SK-N-SH (cell line): Measurements from ENCODE around the gene PSMB9. TPM values are rescaled to one million over a fixed set of nuclear protein-coding genes. Genes with fewer than 3 reads are reported as not detected.

Experiments
- CTCF ChIA-PET: fragments of 300-600, 350-600 bp; formaldehyde crosslinking; extraction: SDS; loops from one replicate; lab custom pipeline; 2021; lab: Yijun Ruan, JAX
- POLR2A ChIA-PET: fragments of 350-600 bp; sonication (Branson Sonifier 250); formaldehyde crosslinking; extraction: SDS; loops from one replicate; lab custom pipeline; 2020; ENCODE audit warnings: antibody characterized with exemption, inconsistent platforms; lab: Yijun Ruan, JAX
- DNase-seq: peaks from one replicate; pipeline ENCODE4 v3.0.0; 2012
- H2AFZ ChIP-seq: fragments of 200-600 bp; sonication (generic); 2 replicates; pipeline ENCODE4 v1.8.1; 2016; ENCODE audit warnings: antibody characterized with exemption, mild to moderate bottlenecking, low read depth
- H3F3A ChIP-seq: fragments of 200-600 bp; sonication (generic); replicated peaks from 2 replicates; pipeline ENCODE3; 2016; ENCODE audit warnings: antibody characterized with exemption, mild to moderate bottlenecking; ENCODE audit not compliant: insufficient read depth
- H3K27ac ChIP-seq, 2 experiments: fragments of 200-500 bp in 1 of 2; fragments of 200-600 bp in 1 of 2; sonication (Bioruptor generic) in 1 of 2; sonication (generic), shearing (Covaris generic) in 1 of 2; 2 replicates each; pipeline versions ENCODE4 v1.5.1 to v1.6.1; 2014 to 2016; ENCODE audit warnings: low read depth in 2 of 2, inconsistent platforms in 1 of 2, low read length in 1 of 2, mild to moderate bottlenecking in 1 of 2, mixed read lengths in 1 of 2
- H3K27me3 ChIP-seq: fragments of 200-600 bp; sonication (generic), shearing (Covaris generic); 2 replicates; pipeline ENCODE4 v1.6.1; 2016; ENCODE audit warnings: mixed run types; ENCODE audit not compliant: insufficient read depth
- H3K36me3 ChIP-seq, 2 experiments: fragments of 200-500 bp in 1 of 2; fragments of 200-600 bp in 1 of 2; sonication (Bioruptor generic) in 1 of 2; sonication (generic) in 1 of 2; replicated peaks in 1 of 2; 2 replicates each; pipeline versions ENCODE3 to v1.5.1; 2014 to 2016; ENCODE audit warnings: low read length in 1 of 2, mild to moderate bottlenecking in 1 of 2; ENCODE audit not compliant: insufficient read depth in 2 of 2, control insufficient read depth in 1 of 2
- H3K4me1 ChIP-seq, 2 experiments: fragments of 200-500 bp in 1 of 2; fragments of 200-600 bp in 1 of 2; sonication (Bioruptor generic) in 1 of 2; sonication (generic), shearing (Covaris generic) in 1 of 2; 2 replicates each; pipeline versions ENCODE4 v1.5.1 to v1.6.1; 2014 to 2016; ENCODE audit warnings: low read depth in 1 of 2, low read length in 1 of 2, mixed run types in 1 of 2; ENCODE audit not compliant: insufficient read depth in 2 of 2, control insufficient read depth in 1 of 2
- H3K4me2 ChIP-seq: fragments of 200-600 bp; sonication (generic), shearing (Covaris generic); 2 replicates; pipeline ENCODE4 v1.6.1; 2017; ENCODE audit warnings: mixed run types
- H3K4me3 ChIP-seq, 2 experiments: fragments of 200-500 bp in 1 of 2; fragments of 200-600 bp in 1 of 2; sonication (Bioruptor generic) in 1 of 2; sonication (generic), shearing (Covaris generic) in 1 of 2; 2 replicates each; pipeline versions ENCODE4 v1.5.1 to v1.8.1; 2014 to 2016; ENCODE audit warnings: low read depth in 2 of 2, inconsistent platforms in 1 of 2, low read length in 1 of 2, mild to moderate bottlenecking in 1 of 2, mixed read lengths in 1 of 2, moderate library complexity in 1 of 2
- H3K79me2 ChIP-seq: fragments of 200-600 bp; sonication (generic); 2 replicates; pipeline ENCODE4 v1.8.1; 2017; ENCODE audit warnings: mild to moderate bottlenecking; ENCODE audit not compliant: insufficient read depth
- H3K9ac ChIP-seq: fragments of 200-600 bp; sonication (generic); 2 replicates; pipeline ENCODE4 v1.6.1; 2017; ENCODE audit warnings: mixed run types
- H3K9me2 ChIP-seq: fragments of 200-600 bp; sonication (generic); 2 replicates; pipeline ENCODE4 v1.6.1; 2017; ENCODE audit warnings: mixed run types
- H3K9me3 ChIP-seq: fragments of 200-600 bp; sonication (generic); 2 replicates; pipeline ENCODE4 v1.6.1; 2017; ENCODE audit warnings: mixed run types, mild to moderate bottlenecking, moderate library complexity
- H4K20me1 ChIP-seq: fragments of 200-600 bp; sonication (generic); 2 replicates; pipeline ENCODE4 v1.6.1; 2017; ENCODE audit warnings: mild to moderate bottlenecking, mixed run types; ENCODE audit not compliant: insufficient read depth
- CHD2 ChIP-seq: fragments of 150-350 bp; IDR thresholded peaks from 2 replicates; pipeline ENCODE4 v1.6.1; 2018; ENCODE audit warnings: low read length; ENCODE audit not compliant: partially characterized antibody
- ELF1 ChIP-seq: IDR thresholded peaks from 2 replicates; pipeline ENCODE4 v1.4.0; 2012
- EP300 ChIP-seq, 2 experiments: IDR thresholded peaks; 2 replicates each; pipeline versions ENCODE4 v1.4.0 to v1.6.1; 2012; ENCODE audit warnings: borderline replicate concordance in 1 of 2, low read depth in 1 of 2, low read length in 1 of 2
- FOSL2 ChIP-seq: IDR thresholded peaks from 2 replicates; pipeline ENCODE4 v1.4.0; 2012; ENCODE audit warnings: low read depth, mild to moderate bottlenecking, moderate library complexity, borderline replicate concordance
- FOXJ3 ChIP-seq: sonication (generic); formaldehyde crosslinking; IDR thresholded peaks from 2 replicates; pipeline ENCODE4 v1.5.1; 2020; ENCODE audit warnings: mild to moderate bottlenecking, missing genetic modification reagents
- FOXM1 ChIP-seq: IDR thresholded peaks from 2 replicates; pipeline ENCODE4 v1.4.0; 2012; ENCODE audit warnings: low read depth, mild to moderate bottlenecking
- GABPA ChIP-seq: IDR thresholded peaks from 2 replicates; pipeline ENCODE4 v1.4.0; 2012; ENCODE audit warnings: low read depth, mild to moderate bottlenecking
- GATA2 ChIP-seq: sonication (generic); formaldehyde crosslinking; IDR thresholded peaks from 2 replicates; pipeline ENCODE4 v1.5.0; 2020; ENCODE audit warnings: mild to moderate bottlenecking, missing genetic modification reagents
- JUND ChIP-seq: IDR thresholded peaks from 2 replicates; pipeline ENCODE4 v1.4.0; 2012
- MEF2A ChIP-seq: IDR thresholded peaks from 2 replicates; pipeline ENCODE4 v1.4.0; 2012; ENCODE audit warnings: low read depth, borderline replicate concordance
- NRF1 ChIP-seq: IDR thresholded peaks from 2 replicates; pipeline ENCODE4 v1.6.1; 2012; ENCODE audit warnings: low read depth, mild to moderate bottlenecking, low read length
- POLR2AphosphoS5 ChIP-seq: IDR thresholded peaks from 2 replicates; pipeline ENCODE4 v1.6.1; 2012; ENCODE audit warnings: low read depth, low read length
- RAD21 ChIP-seq: IDR thresholded peaks from 2 replicates; pipeline ENCODE4 v1.6.1; 2012; ENCODE audit warnings: mild to moderate bottlenecking, low read length
- RCOR1 ChIP-seq: fragments of 150-350 bp; IDR thresholded peaks from 2 replicates; pipeline ENCODE4 v1.6.1; 2017; ENCODE audit warnings: antibody characterized with exemption, low read length
- RFX5 ChIP-seq: IDR thresholded peaks from 2 replicates; pipeline ENCODE4 v1.6.1; 2012; ENCODE audit warnings: mild to moderate bottlenecking, improper control_type of control experiment, low read length
- RXRA ChIP-seq: IDR thresholded peaks from 2 replicates; pipeline ENCODE4 v1.4.0; 2012; ENCODE audit warnings: low read depth, mild to moderate bottlenecking, borderline replicate concordance
- SIN3A ChIP-seq: IDR thresholded peaks from 2 replicates; pipeline ENCODE4 v1.6.1; 2012; ENCODE audit warnings: low read depth, mild to moderate bottlenecking, low read length, moderate library complexity, borderline replicate concordance
- TAF1 ChIP-seq: IDR thresholded peaks from 2 replicates; pipeline ENCODE4 v1.6.1; 2012; ENCODE audit warnings: low read depth, mild to moderate bottlenecking, low read length, moderate library complexity, borderline replicate concordance
- TCF12 ChIP-seq: IDR thresholded peaks from 2 replicates; pipeline ENCODE4 v1.4.0; 2012
- TEAD4 ChIP-seq: IDR thresholded peaks from 2 replicates; pipeline ENCODE4 v1.4.0; 2012; ENCODE audit warnings: mild to moderate bottlenecking, borderline replicate concordance; ENCODE audit not compliant: insufficient read depth
- YY1 ChIP-seq: IDR thresholded peaks from 2 replicates; pipeline ENCODE4 v1.4.0; 2012; ENCODE audit warnings: low read depth, mild to moderate bottlenecking
- WGBS: methylation state at CpG from one replicate; pipeline ENCODE4 v1.1.6; 2017; ENCODE audit warnings: low lambda C conversion rate; 5-methylcytosine and 5-hydroxymethylcytosine counted together
- polyA plus RNA-seq, 3 experiments: library from polyadenylated mRNA; depleted of rRNA; stranded (reverse); fragments of >200 nt; gene quantifications; 2 replicates each; pipeline ENCODE4 v1.2.3, GENCODE V29; 2012
- TF ChIP-seq, protein P1 (sequence below): fragments of 200-600 bp; sonication (generic); IDR thresholded peaks from 2 replicates; pipeline ENCODE4 v1.6.1; 2017; ENCODE audit warnings: antibody characterized with exemption, mild to moderate bottlenecking, moderate library complexity
- TF ChIP-seq, protein P2 (sequence below): IDR thresholded peaks from 2 replicates; pipeline ENCODE4 v1.4.0; 2012; ENCODE audit warnings: low read depth
- TF ChIP-seq, protein P3 (sequence below): fragments of 150-350 bp; IDR thresholded peaks from 2 replicates; pipeline ENCODE4 v1.6.1; 2017; ENCODE audit warnings: antibody characterized with exemption, low read length, low read depth, borderline replicate concordance

The PSMB9 gene
- polyA plus RNA-seq, 1 of the 3 experiments (the other 2 are of a cell fraction) = 83.7 TPM

DNA sequence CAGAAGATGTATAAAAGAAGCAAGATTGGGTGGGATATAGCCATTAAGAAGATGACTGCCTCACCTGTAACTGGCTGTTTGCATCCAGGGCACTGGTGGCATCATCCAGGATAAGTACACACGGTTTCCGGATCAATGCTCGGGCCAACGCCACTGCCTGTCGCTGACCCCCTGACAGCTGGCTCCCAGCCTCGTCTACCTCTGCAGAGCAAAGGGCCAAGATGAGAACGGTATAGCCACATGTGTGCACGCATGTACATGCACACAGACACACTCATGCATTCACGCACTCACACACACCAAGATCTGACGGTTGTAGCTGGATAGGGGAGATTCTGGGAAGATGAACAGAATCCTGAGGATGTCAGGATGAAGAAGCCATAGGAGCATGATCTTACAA lies 7.0 kb upstream of the PSMB9 start:
- CTCF ChIA-PET = interaction anchor here (1.9 to 3.9 kb wide), 2 partner anchors 8 to 22 kb away, joined by 7 to 31 read pairs; partner anchors contain the start of gene TAP2
- 78% methylated on average over 10 of the region's 10 CpGs for WGBS

DNA sequence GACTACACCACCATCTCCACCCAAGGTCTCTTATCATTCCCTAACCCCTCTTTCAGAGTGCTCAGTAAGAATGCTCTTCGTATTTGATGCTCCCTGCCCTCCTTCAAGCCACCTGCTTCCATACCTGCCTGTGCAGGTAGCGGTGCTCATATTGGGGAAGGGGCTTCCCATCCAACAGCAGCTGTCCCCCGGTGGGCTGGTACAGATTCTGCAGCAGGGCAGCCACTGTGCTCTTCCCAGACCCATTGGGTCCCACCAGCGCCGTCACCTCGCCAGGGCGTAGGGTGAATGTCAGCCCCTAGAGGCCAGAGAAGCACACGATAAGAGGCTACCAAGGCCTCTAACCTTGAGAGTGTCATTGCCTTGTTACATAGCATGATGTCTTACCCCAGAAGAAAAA lies 6.2 kb upstream of the PSMB9 start:
- ChIA-PET CTCF (interaction anchor here (1.9 kb wide), 1 partner anchor 9 kb away, joined by 7 read pairs; the partner anchor contains the start of gene TAP2), POLR2A (no interaction called here)
- H3K4me2 ChIP-seq = no peak overlapping the region
- H3K4me3 ChIP-seq = no peak overlapping the region
- H3K27ac ChIP-seq = no peak overlapping the region
- H3K9me3 ChIP-seq = no peaks in the 10 kb centered on the region
- no peaks in the 10 kb centered on the region for H3K27me3 ChIP-seq
- 67% methylated on average over 8 of the region's 8 CpGs for WGBS
- peaks cover 0 to 20% of the 10 kb centered on the region in 2 experiments; a peak in 1 of 4 replicates for H3K4me1 ChIP-seq
- no peaks in the 10 kb centered on the region for H3K9me2 ChIP-seq
- H2AFZ ChIP-seq = no peak overlapping the region
- peaks cover 4% of the 10 kb centered on the region; the same call in 1 of the 2 replicates for H3K79me2 ChIP-seq
- no peaks in the 10 kb centered on the region for H4K20me1 ChIP-seq
- H3K36me3 ChIP-seq = peaks cover 3 to 20% of the 10 kb centered on the region in 2 experiments
- no peak for DNase-seq
- no peak overlapping the region for H3K9ac ChIP-seq
- H3F3A ChIP-seq = peaks cover under 1% of the 10 kb centered on the region
- TF ChIP-seq, protein P1, sequence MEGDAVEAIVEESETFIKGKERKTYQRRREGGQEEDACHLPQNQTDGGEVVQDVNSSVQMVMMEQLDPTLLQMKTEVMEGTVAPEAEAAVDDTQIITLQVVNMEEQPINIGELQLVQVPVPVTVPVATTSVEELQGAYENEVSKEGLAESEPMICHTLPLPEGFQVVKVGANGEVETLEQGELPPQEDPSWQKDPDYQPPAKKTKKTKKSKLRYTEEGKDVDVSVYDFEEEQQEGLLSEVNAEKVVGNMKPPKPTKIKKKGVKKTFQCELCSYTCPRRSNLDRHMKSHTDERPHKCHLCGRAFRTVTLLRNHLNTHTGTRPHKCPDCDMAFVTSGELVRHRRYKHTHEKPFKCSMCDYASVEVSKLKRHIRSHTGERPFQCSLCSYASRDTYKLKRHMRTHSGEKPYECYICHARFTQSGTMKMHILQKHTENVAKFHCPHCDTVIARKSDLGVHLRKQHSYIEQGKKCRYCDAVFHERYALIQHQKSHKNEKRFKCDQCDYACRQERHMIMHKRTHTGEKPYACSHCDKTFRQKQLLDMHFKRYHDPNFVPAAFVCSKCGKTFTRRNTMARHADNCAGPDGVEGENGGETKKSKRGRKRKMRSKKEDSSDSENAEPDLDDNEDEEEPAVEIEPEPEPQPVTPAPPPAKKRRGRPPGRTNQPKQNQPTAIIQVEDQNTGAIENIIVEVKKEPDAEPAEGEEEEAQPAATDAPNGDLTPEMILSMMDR = no peak
- no peak for TF ChIP-seq RAD21
- TF ChIP-seq FOXJ3 (CRISPR knock-in tag) = no peak
- TF ChIP-seq MEF2A = no peak
- TF ChIP-seq POLR2AphosphoS5 = no peak
- no peak for TF ChIP-seq TCF12
- TF ChIP-seq GABPA = no peak
- no peak for TF ChIP-seq JUND
- TF ChIP-seq, protein P2, sequence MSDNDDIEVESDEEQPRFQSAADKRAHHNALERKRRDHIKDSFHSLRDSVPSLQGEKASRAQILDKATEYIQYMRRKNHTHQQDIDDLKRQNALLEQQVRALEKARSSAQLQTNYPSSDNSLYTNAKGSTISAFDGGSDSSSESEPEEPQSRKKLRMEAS = no peak
- TF ChIP-seq TAF1 = no peak
- TF ChIP-seq FOXM1 = no peak
- TF ChIP-seq SIN3A = no peak
- no peak for TF ChIP-seq YY1
- TF ChIP-seq TEAD4 = no peak
- TF ChIP-seq GATA2 = no peak
- TF ChIP-seq, protein P3, sequence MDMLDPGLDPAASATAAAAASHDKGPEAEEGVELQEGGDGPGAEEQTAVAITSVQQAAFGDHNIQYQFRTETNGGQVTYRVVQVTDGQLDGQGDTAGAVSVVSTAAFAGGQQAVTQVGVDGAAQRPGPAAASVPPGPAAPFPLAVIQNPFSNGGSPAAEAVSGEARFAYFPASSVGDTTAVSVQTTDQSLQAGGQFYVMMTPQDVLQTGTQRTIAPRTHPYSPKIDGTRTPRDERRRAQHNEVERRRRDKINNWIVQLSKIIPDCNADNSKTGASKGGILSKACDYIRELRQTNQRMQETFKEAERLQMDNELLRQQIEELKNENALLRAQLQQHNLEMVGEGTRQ = no peak

More for the DNA sequence above, 7.0 kb upstream of the PSMB9 start:
- peaks cover 0 to 13% of the 10 kb centered on the region in 2 experiments; a peak in 1 of 4 replicates for H3K4me1 ChIP-seq
- no peaks in the 10 kb centered on the region for H3K27me3 ChIP-seq
- no peaks in the 10 kb centered on the region for H3K9me3 ChIP-seq
- H3K4me3 ChIP-seq = no peak overlapping the region
- H3K79me2 ChIP-seq = no peaks in the 10 kb centered on the region
- H2AFZ ChIP-seq = no peak overlapping the region
- H3K36me3 ChIP-seq = peaks cover 5 to 21% of the 10 kb centered on the region in 2 experiments
- H3K9ac ChIP-seq = no peak overlapping the region
- H3K4me2 ChIP-seq = no peak overlapping the region
- H4K20me1 ChIP-seq = no peaks in the 10 kb centered on the region
- no peaks in the 10 kb centered on the region for H3K9me2 ChIP-seq
- no peaks in the 10 kb centered on the region for H3F3A ChIP-seq
- POLR2A ChIA-PET = no interaction called here
- H3K27ac ChIP-seq = no peak overlapping the region
- no peak for DNase-seq
- TF ChIP-seq, protein P1 = no peak
- TF ChIP-seq TEAD4 (no peak), ELF1 (no peak), YY1 (no peak), TCF12 (no peak), RFX5 (no peak), GABPA (no peak), CHD2 (no peak), RCOR1 (no peak), JUND (no peak), FOXM1 (no peak), NRF1 (no peak), RXRA (no peak), RAD21 (no peak), EP300 (IDR thresholded peaks at IDR 0.05; ENCODE audit: borderline replicate concordance in 1 of 2, low read depth in 1 of 2, low read length in 1 of 2) (no peak), FOSL2 (no peak)
- TF ChIP-seq, all 33 proteins: peak for 0
